ELR (cell line): ENCODE measurements around the gene TOR1A.

Experiments
- DNase-seq: peaks from one replicate; pipeline ENCODE4 v3.0.0-alpha.2; 2015; ENCODE audit warnings: low read depth

TOR1A gene

GRCh38 chr9:129852579-129852978 lies 28.6 kb upstream of the TOR1A start:
- no peak for DNase-seq

- DNase-seq, result no peak
Measured at GRCh38 chr9:129851821-129852220, 27.9 kb upstream of the TOR1A start.

GRCh38 chr9:129850821-129851550 lies 27.1 kb upstream of the TOR1A start:
- no peak for DNase-seq

GRCh38 chr9:129849901-129850300 lies 26.0 kb upstream of the TOR1A start:
- no peak for DNase-seq

- no peak for DNase-seq
Measured at GRCh38 chr9:129848712-129849441, 24.9 kb upstream of the TOR1A start.

GRCh38 chr9:129845373-129845772 lies 21.4 kb upstream of the TOR1A start:
- DNase-seq, result no peak

GRCh38 chr9:129841071-129841470 lies 17.1 kb upstream of the TOR1A start:
- DNase-seq, result no peak

GRCh38 chr9:129840034-129840433 lies 16.1 kb upstream of the TOR1A start:
- DNase-seq, result no peak

GRCh38 chr9:129839324-129840023 lies 15.5 kb upstream of the TOR1A start:
- peak; percentile 21 for DNase-seq

GRCh38 chr9:129838707-129839259 lies 14.8 kb upstream of the TOR1A start:
- peak; percentile 98 for DNase-seq

GRCh38 chr9:129836311-129837007 lies 12.5 kb upstream of the TOR1A start:
- peak; percentile 10 for DNase-seq

GRCh38 chr9:129835860-129836223 lies 11.9 kb upstream of the TOR1A start:
- DNase-seq, result no peak

GRCh38 chr9:129835128-129835859 lies 11.4 kb upstream of the TOR1A start, which contains the start of the genes C9orf78 and USP20:
Gene C9orf78 (minus strand): TSS chr9:129835275. CDS start chr9:129835221, 54 bp downstream.
Gene USP20 (plus strand): TSS chr9:129835458. CDS start chr9:129852556, 17,098 bp downstream.
- DNase-seq, result peak; percentile 98

GRCh38 chr9:129834489-129835127 lies 10.7 kb upstream of the TOR1A start:
- DNase-seq, result peak; percentile 17

- peak; percentile 30 for DNase-seq
Measured at GRCh38 chr9:129832982-129833381, 9.0 kb upstream of the TOR1A start.

- DNase-seq, result no peak
Measured at GRCh38 chr9:129828969-129829368, 5.0 kb upstream of the TOR1A start.

GRCh38 chr9:129828051-129828450 lies 4.1 kb upstream of the TOR1A start:
- DNase-seq, result no peak

GRCh38 chr9:129826759-129827158 lies 2.8 kb upstream of the TOR1A start:
- no peak for DNase-seq

GRCh38 chr9:129826344-129826743 lies 2.4 kb upstream of the TOR1A start:
- DNase-seq, result no peak

- DNase-seq, result no peak
Measured at GRCh38 chr9:129823542-129823934, 398 bp downstream of the TOR1A start.
